Measurements from ENCODE around the gene LASP1NB.
"Not testable (repeated sequence)": the region's sequence is repeated elsewhere in the genome, so short reads cannot be mapped to it uniquely, and the experiment has no call there.

LASP1NB gene

GRCh38 chr17:38967290-38967738 is 41.9 kb downstream of the LASP1NB start, which contains the start of gene FBXO47:
FBXO47 (minus strand) TSS chr17:38967403; CDS start chr17:38963025, 4,378 bp downstream.
- DNase-seq (ENCODE audit: low spot score): no peak

GRCh38 chr17:38969281-38969680 is 43.9 kb downstream of the LASP1NB start:
- DNase-seq (ENCODE audit: low spot score): no peak

- DNase-seq (ENCODE audit: low spot score): no peak
These were observed 44.7 kb downstream of the LASP1NB start for GRCh38 chr17:38970128-38970527.

- DNase-seq (ENCODE audit: low spot score): no peak
These were observed 45.4 kb downstream of the LASP1NB start for GRCh38 chr17:38970804-38971203.

GRCh38 chr17:38976187-38976551 is 50.8 kb downstream of the LASP1NB start:
- DNase-seq (ENCODE audit: low spot score): not testable (repeated sequence)

GRCh38 chr17:38978180-38978579 is 52.8 kb downstream of the LASP1NB start:
- DNase-seq (ENCODE audit: low spot score): no peak
